ENCODE data around the gene KCNA2. TPM values are rescaled to one million over a fixed set of nuclear protein-coding genes. Genes with fewer than 3 reads are reported as not detected.

Gene KCNA2
- total RNA-seq, 4 donors from 2014 or later: 1.7 to 4.3 (median 2.7) TPM

GRCh38 chr1:110557481-110557880 is 48.7 kb downstream of the KCNA2 start:
- Histone ChIP-seq H3K9me3 (no peaks in the 10 kb centered on the region), H3K27me3 (peaks cover 0 to 39% (median 0%) of the 10 kb centered on the region in 4 donors), H3K4me1 (peaks cover 6 to 20% (median 16%) of the 10 kb centered on the region in 4 donors), H3K36me3 (no peaks in the 10 kb centered on the region), H3K4me3 (no peak overlapping the region), H3K27ac (replicated peaks in 1 of 4) (no peak overlapping the region)
- no peak for TF ChIP-seq EP300 (IDR thresholded peaks at IDR 0.05)
- TF ChIP-seq POLR2A (IDR thresholded peaks at IDR 0.05; ENCODE audit: low read depth): no peak
- TF ChIP-seq POLR2AphosphoS5 (IDR thresholded peaks at IDR 0.05): no peak
- TF ChIP-seq CTCF (IDR thresholded peaks at IDR 0.05): no peak
- intact Hi-C loops (cut with DNase I): loop anchor here (10.0 kb wide), 1 partner anchor 227 kb away; no protein-coding TSS in a partner anchor
- DNase-seq (ENCODE audit: extremely low spot score): no peak
- WGBS: 87% methylated on average over 3 of the region's 3 CpGs

DNA sequence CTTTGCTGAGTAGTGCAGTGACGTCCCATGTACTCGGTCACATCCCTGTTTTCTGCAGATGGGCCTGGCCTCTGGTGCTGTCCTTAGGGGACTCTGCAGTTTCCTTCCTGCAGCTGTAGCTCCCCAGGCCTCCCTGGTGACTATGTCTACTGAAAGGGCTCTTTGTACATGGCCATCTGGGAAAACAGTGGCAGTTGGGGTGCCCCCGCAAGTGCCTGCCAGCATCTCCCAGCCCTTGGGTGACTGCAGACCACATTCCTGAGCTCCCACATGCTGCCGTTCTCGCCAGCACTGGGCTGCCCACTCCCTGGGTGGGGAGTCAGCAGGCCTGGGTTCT is 49.7 kb downstream of the KCNA2 start:
- Histone ChIP-seq H3K36me3 (no peaks in the 10 kb centered on the region), H3K27me3 (peaks cover 0 to 44% (median 2%) of the 10 kb centered on the region in 4 donors), H3K4me3 (no peak overlapping the region), H3K27ac (replicated peaks in 1 of 4) (peak overlapping the region in 1 of 4 donors; percentile 70), H3K9me3 (no peaks in the 10 kb centered on the region), H3K4me1 (peaks cover 6 to 20% (median 16%) of the 10 kb centered on the region in 4 donors)
- 70% methylated on average over 2 of the region's 5 CpGs for WGBS
- DNase-seq (ENCODE audit: extremely low spot score): no peak
- TF ChIP-seq POLR2A (IDR thresholded peaks at IDR 0.05; ENCODE audit: low read depth) (no peak), EP300 (IDR thresholded peaks at IDR 0.05) (no peak), CTCF (IDR thresholded peaks at IDR 0.05) (no peak), POLR2AphosphoS5 (IDR thresholded peaks at IDR 0.05) (no peak)
- intact Hi-C loops (cut with DNase I): loop anchor here (10.0 kb wide), 1 partner anchor 228 kb away; no protein-coding TSS in a partner anchor

GRCh38 chr1:110555807-110556470 is 50.2 kb downstream of the KCNA2 start:
- Histone ChIP-seq H3K27ac (replicated peaks in 1 of 4) (peak overlapping the region; percentile 25 to 70 (median 52)), H3K36me3 (no peaks in the 10 kb centered on the region), H3K4me1 (peaks cover 6 to 20% (median 16%) of the 10 kb centered on the region in 4 donors), H3K9me3 (no peaks in the 10 kb centered on the region), H3K27me3 (peaks cover 0 to 41% (median 2%) of the 10 kb centered on the region in 4 donors), H3K4me3 (peak overlapping the region; percentile 46 to 64 (median 52))
- TF ChIP-seq POLR2AphosphoS5 (IDR thresholded peaks at IDR 0.05) (no peak), POLR2A (IDR thresholded peaks at IDR 0.05; ENCODE audit: low read depth) (no peak), CTCF (IDR thresholded peaks at IDR 0.05) (no peak), EP300 (IDR thresholded peaks at IDR 0.05) (no peak)
- WGBS: 57% methylated on average over 7 of the region's 11 CpGs
- intact Hi-C loops (cut with DNase I): loop anchor here (2.0 to 10.0 kb wide), 2 partner anchors 59 to 229 kb away; no protein-coding TSS in a partner anchor
- no peak for DNase-seq (ENCODE audit: extremely low spot score)

GRCh38 chr1:110554871-110555801 is 51.0 kb downstream of the KCNA2 start:
- no peak for TF ChIP-seq POLR2AphosphoS5 (IDR thresholded peaks at IDR 0.05)
- peak; percentile 71 to 85 (median 77) for TF ChIP-seq CTCF (IDR thresholded peaks at IDR 0.05)
- Histone ChIP-seq H3K27ac (replicated peaks in 1 of 4) (peak overlapping the region; percentile 25 to 70 (median 52)), H3K9me3 (no peaks in the 10 kb centered on the region), H3K36me3 (no peaks in the 10 kb centered on the region), H3K27me3 (peaks cover 0 to 44% (median 2%) of the 10 kb centered on the region in 4 donors), H3K4me1 (peaks cover 6 to 20% (median 16%) of the 10 kb centered on the region in 4 donors), H3K4me3 (peak overlapping the region; percentile 46 to 64 (median 52))
- WGBS: 17% methylated on average over 12 of the region's 53 CpGs
- intact Hi-C loops (cut with DNase I): loop anchor here (2.0 to 10.0 kb wide), 2 partner anchors 60 to 230 kb away; no protein-coding TSS in a partner anchor
- no peak for DNase-seq (ENCODE audit: extremely low spot score)

Data from esophagus muscularis mucosa (tissue), 4 donors.